HG03558 (cell line): ENCODE measurements around the gene KRT35.

ENCODE experiments used
- ATAC-seq: cut with Tn5 transposase; IDR thresholded peaks from one replicate; pipeline ENCODE4 v1.9.1; 2021; ENCODE audit warnings: moderate number of reproducible peaks; ENCODE audit not compliant: unreplicated experiment; ENCODE audit errors: extremely low read depth

The KRT35 gene

DNA sequence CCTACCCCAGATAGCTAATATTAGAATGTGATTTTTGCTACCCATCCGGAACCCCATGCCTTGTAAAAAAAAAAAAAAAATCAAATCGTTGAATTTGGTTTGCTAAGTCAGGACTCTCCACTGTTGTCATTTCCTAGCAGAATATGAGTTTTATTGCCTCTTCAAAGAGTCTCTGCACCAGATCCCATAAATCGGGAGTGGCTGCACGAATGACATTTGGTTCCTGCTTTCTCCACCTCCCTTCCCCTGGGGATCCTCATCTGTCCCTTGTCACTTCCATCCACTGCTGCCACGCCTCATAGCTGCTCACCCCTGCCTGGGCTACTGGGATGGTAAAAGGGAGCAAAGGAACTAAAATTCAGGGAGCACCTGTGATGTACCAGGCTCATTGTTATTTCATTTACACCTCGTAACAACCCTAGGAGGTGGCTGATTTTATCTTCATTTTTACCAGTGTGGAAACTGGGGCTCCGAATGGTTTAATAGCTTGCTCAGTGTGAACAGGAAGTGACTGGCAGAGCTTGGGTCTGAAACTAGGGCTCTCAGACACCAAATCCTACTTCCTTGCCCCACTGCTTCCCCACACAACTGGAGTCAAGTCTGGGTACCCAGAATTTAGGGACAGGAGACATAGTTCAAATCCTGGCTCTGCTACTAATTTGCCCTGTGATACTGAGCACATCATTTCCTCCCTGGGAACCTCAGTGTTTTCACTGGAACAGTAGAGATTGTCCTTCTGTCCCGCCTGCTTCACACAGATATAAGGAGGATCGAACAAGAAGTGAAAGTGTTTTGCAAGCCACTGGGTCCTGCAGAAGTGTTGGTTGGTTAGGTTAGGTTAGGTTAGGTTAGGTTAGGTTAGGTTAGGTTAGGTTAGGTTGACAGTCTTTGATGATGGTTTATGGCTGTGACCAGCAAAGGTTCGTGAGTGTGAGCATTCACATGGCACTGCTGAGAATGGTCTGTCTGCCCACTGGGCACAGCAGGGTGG, 9.3 kb upstream of the KRT35 start:
- no peak for ATAC-seq

DNA sequence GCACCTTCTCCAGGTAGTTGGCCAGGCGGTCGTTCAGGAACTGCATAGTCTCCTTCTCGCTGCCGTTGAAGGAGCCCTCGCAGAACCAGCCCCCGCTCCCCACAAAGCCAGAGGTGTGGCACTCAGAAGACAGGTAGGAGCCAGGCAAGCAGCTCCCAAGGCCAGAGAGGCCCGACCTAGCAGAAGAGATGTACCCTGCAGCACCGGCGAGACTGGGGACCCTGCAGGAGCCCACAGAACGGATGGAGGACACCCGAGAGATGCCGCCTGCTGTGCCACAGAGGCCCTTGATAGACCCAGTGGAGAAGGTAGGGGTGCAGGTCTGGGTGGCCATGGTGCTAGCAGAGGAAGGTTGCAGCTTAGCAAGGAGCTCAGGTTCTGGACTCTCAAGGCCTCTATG, 8.6 kb upstream of the KRT35 start, which contains the start of gene KRT36:
Gene KRT36 (minus strand): TSS at position 380 of the 400 bp plus-strand sequence. CDS start 46 bp downstream, at position 334.
- no peak for ATAC-seq

DNA sequence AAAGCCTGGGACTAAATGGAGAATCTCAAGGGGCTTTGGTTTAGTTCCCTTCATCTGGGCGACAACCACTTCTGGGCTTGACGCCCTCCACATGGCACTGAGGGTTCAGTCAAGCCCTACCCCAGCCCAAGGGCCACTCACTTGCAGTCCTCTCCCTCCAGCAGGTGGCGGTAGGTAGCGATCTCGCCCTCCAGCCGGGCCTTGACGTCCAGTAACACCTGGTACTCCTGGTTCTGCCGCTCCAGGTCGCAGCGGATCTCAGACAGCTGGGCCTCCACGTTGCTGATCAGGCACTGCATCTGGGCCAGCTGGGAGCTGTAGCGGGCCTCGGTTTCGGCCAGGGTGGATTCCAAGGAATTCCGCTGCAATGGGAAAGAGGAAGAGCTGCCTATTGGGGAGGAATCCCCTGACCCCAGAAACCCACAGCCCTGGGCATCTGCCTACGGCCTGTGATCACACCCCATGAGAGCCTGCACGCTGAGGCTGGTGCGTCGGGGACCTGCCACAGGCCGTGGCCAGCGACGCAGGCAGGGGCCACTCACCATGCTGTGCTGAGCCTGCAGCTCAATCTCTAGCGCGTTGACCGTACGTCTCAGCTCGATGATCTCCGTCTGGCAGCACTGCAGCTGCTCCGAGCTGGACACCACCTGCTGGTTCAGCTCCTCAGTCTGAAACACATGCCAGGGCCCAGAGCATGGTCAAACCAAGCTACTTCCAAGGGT, 6.0 kb upstream of the KRT35 start:
- ATAC-seq, result no peak

DNA sequence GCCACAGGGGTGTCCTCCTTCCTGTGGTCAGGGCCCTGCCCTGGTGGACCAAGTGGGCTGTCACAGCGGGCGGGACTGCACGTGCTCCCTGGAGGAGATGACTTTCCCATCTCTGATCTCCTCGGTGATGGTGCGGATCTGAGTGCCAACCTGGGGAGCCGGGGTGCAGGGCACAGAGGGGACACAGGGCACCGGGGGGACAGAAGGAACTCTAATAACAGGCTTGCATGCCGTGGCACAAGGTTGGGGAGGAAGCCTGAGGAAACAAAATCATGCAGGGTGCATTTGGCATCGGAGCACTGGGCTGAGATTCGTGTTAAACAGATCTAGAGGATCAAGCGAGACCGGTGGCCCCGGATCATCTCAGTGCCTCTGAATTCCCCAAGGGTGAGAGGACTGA, 5.4 kb upstream of the KRT35 start:
- ATAC-seq, result no peak

DNA sequence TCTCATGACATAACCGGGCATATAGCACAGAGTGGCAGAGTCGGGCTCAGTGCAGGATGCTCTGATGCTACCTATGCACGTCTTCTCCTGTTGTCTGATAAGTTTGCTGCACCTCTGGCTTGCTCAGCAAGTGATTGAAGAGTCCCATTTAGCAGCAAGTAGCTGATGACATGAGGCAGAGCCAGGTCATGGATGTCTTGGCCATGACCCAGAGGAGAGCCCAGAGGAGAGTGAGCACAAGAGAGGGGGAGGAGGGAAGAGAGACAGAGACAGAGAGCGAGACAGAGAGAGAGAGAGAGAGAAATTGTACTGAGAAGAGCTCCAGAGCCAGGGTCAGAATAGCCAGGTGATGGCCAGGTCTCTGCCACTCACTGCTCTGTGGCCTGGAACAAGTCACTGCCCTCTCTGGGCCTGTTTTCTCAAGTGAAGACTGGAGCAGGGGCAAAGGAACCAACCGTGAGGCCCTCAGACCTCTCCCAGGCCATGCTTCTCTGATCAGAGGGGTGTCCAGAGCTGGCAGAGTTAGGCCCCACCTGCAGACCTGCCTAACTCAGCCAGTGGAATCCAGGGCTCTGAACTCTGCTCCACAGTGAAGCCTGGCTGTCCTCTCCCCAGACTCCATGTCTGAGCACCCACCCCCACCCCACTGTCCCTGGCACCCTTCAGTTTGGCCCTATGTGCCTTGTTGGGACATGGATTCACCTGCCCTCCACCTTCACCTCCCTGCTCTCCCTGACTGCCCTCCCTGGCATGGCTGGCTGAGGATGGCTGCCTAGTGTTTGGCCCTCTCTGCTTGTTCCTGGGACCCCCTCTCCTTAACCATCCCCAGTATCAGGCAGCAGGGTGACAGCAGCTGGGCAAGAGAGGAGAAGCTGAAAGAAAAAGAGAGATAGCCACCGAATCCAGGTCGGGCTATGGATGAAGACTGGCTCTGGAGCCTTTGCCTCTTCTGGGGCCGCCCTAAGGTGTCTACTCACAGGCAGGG, 4.3 kb upstream of the KRT35 start:
- ATAC-seq, result no peak

DNA sequence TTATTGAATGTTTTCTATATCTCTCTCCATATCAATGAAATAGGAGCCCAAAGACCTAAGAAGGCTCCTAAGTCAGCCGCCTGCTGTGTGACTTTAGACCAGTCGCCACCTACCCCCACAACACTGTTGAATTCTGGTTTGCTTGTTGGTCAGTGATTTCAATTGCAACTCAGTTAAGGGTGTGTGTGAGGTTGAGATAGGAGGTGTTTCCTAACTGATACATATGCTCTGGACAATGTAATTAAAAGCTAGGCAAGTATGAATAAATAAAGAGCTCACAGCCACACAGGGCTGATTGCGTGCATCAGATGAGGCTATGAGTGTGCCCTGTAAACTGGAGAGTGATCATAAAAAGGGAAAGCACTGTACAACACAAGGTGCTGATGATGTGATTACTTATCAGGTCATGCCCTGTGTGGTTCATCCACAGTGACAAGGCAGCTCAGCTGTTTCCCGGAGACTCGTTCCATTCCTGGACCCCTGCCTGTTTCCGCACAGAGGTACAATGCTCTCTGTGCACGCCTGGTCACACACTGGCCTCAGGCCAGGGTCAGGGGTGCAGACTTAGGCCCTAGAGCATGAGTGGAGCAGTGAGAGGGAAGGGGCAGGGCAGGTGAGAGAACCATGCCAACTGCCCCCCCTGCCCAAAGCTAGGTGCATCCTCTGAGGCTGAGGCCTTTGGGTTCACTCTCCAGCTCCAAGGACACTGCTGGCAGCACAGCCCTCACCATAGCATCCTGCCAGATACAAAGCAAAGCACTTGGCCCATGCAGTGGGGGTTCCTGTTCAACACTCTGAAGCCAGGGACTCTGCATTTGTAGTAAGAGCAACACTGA, 3.3 kb upstream of the KRT35 start:
- ATAC-seq, result no peak

DNA sequence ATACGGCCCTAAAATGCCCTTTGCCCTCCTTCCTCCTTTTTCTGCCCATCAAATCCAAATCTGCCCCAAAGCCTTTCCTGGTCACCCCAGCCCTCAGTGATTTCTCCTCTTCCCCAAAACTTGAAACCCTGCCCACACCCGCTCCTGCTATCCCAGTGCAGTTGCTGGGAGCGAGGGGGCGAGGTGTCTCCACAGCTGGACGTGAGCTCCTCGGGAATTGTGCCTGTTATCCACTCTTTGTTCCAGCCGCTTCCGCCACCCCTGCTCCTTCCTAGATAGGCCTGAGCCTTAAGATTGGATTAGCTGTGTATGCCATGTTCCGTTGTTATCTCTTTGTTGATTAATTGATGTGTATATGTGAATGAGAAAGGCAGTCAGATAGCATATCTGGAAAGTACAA, 2.6 kb upstream of the KRT35 start:
- no peak for ATAC-seq

DNA sequence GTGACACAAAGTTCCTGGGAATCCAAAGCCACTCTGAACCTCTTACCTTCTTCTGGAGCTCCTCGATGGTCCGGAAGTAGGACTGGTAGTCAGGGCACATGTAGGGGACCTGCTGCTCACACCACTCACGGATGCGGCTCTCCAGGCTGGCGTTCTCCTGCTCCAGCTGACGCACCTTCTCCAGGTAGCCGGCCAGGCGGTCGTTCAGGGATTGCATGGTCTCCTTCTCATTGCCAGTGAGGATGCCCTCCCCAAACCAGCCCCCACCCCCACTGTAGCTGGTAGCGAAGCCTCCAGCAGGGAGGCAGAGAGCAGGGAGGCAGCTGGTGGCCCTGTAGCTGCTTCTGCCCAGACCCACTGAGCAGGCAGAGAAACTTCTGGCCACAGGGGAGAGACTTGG, 370 bp downstream of the KRT35 start:
- no peak for ATAC-seq

DNA sequence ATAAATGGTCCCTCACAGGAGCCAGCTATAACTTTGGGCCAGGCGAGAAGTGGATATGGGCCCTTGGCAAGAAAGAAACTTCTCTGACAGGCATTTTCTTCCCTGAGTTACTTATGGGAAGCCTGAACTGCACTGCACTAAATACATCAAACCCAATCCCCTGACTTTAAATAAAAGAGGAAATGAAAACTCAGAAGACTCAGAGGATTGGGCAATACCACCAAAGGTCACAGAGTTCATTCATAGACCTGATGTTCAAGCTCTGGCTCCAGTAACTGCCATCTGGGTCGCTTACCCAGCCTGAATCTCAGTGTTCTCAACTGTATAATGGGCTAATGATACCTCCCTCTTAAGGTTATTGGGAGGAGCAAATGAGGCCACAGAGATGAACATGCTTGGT, 815 bp downstream of the KRT35 start:
- no peak for ATAC-seq

DNA sequence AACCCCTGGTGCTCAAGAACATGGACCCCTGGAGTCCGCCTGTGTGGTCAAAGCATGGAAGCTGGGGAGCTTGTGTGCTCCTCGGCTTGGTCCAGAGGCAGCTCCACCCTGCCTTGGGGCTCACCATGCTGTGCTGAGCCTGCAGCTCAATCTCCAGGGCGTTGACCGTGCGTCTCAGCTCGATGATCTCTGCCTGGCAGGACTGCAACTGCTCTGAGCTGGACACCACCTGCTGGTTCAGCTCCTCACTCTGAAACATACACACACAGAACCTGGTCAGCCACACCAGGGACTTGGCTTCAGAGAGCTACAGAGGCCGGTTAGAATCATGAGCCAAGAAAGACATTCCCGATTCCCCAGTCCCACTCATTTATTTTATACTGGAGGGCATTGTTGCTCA, 2.7 kb downstream of the KRT35 start:
- no peak for ATAC-seq

DNA sequence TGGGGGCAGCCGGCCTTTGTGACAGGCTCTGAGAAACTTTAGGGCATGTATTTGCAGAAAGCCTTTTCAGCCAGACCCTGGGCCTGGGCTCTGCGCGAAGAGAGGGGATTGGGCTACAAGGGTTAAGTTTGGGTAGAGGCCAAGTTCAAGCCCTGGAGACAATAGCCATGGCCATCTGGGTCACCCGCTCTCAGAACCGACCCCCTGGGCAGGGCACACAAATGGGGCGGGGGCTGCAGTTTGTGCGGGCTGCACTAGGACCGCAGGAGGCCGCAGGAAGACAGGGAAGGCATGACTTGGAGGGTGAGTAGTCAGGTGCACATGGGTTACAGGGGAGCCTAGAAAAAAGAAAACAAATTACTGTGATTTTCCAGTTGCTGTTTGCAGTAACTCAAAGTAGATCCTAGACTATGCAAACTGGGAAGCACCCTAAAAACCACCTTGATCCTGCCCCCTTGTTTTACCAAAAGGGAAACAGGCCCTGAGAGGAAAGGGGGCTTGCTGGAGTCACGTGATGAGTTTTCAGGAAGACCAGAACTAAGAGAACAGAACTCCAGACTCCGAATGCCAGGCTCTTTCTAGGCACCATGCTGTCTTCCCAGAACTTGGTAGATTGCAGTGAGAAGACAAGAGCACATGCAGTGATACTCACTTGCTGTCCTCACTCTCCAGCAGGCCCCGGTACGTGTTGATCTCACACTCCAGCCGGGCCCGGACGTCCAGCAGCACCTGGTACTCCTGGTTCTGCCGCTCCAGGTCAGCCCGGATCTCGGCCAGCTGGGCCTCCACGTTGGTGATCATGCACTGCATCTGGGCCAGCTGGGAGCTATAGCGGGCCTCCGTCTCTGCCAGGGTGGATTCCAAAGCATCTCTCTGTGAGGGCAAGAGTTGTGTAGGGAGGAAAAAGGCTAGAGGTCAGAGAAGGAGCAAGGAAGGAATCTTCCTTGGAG, 3.8 kb downstream of the KRT35 start:
- no peak for ATAC-seq

DNA sequence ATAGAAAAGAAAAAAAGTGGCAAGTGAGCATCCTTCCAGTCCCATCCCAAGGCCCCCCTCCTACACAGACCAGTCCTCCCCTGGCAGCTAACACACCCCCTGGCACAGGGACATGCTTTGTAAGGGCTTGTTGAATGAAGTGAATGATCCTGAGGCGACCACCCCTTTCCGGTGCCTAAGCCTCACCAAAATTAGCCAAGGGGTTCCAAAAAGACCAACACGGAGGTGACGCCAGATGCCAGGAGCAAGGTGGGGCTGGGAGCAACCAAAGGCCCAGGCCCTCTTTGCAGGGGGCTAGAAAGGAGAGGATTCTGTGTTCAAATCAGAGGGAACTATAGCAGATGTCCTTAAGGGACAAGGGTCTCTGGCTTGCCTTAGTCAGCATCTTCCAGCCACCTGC, 5.5 kb downstream of the KRT35 start:
- no peak for ATAC-seq

DNA sequence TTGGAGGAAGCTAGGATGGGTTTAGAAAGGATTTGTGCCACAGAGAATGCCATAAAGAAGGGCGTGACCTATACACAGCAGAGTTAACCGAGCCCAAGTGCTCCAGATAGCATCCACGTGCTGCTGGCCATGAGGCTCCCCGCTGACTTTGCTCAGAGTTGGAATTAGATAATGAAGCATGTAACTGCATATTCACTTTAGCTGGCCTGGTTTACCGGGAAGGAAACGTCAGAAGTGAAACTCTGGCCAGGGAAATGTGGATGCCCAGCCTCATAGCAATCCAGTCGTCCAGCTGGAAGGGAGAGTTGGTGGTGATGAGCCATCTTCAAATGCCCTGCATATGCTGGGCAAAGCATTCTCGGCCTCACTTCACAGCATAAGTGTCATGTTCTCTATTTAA, 6.1 kb downstream of the KRT35 start:
- ATAC-seq, result no peak

DNA sequence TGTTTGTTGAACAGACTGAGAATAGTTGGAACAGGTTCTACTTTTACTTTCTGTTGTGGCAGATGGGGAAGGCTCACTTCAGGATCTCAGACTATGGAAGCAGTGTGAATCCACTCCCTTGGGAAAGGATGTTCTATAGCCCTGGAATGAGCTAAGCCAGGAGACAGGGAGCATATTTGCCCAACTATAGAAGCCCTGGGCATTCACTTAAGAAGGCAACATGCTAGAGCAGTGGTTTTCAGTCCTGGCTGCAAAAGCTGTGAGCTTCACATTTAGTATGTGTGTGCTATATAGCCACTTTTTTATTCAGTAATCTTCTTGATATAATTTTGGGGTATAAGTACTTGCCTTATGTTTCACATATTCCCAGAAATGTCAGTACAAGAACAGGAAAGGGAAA, 12.6 kb downstream of the KRT35 start:
- no peak for ATAC-seq

DNA sequence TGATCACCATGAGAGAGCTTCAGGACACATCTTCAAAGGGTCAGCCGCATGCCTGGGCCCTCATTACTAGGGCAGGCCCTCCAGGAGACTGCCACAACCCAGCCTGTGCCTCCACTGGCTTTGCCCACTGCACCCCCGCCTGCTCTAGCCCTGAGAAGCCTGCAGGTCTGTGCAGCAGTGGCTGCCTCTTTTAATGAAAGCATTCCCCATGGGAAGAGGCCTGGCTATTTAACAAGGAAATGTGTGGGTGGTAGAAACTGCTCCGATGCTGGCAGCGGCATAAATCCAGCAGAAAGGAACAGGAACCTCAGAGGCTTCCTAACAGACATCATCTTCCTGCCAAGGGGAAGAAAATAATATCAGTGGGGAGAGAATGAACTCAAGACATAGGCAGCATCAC, 13.4 kb downstream of the KRT35 start:
- no peak for ATAC-seq

DNA sequence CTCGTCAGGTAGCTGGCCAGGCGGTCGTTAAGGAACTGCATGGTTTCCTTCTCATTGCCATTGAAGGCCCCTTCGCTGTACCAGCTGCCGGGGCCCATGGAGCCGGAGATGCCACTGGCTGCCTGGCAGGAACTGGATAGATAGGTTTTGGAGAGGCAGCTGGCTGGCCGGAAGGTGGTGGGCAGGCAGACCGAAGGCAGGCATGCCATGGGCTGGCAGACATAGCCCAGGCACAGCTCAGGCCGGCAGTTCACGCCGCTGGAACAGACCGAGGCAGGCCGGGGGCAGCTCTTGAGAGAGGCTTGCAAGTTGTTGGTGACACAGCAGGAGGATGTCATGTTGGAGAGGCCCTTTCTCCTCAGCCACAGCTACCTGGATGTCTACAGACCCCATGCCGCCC, 14.0 kb downstream of the KRT35 start, which contains the start of gene KRT32:
Gene KRT32 (minus strand): TSS at position 399 of the 400 bp plus-strand sequence. CDS start 61 bp downstream, at position 338.
- no peak for ATAC-seq

DNA sequence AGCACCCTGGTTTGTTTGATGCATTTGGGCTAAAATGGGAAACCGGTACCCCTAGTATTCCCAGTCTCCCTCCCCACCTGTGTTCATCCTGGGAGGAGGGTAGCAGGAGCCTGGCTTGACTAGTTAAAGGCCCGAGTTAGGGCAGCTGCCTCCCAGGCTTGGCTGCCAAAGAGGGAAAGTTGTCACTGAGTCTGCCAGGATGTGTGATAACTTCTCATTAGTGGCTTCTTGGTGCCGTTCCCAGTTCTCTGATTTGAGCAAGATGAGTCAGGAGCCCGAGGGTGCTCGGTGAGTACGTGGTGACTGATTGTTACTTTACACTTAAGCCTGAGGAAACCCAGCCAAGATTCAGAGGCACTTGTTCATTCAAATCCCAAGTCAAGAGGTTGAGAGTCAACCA, 16.3 kb downstream of the KRT35 start:
- ATAC-seq, result no peak

DNA sequence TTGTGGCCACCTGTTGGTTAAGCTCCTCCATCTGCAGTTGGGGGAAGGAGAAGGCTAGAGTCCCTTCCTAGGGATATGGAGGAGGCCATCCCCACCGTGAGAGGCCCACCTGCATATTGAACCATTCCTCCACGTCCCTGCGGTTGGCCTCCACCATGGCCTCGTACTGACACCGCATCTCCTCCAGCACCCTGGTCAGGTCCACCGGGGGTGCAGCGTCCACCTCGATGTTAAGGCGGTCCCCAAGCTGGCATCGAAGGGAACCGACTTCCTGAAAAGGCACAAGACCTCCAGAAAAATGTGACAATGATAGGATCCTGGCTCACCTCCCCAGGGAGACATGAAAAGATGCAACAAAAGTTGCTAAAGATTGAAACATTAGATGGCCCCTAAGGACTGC, 16.8 kb downstream of the KRT35 start:
- ATAC-seq, result no peak
